ENCODE data around the gene IL6. TPM values are rescaled to one million over a fixed set of nuclear protein-coding genes. Genes with fewer than 3 reads are reported as not detected.

The IL6 gene
- total RNA-seq, 1 experiment from 2014 or later: 0.52 TPM

- no peak for TF ChIP-seq NFE2L1 (CRISPR knock-in tag; IDR thresholded peaks at IDR 0.05)
- TF ChIP-seq ZNF138 (CRISPR knock-in tag; conservative IDR thresholded peaks at IDR 0.05): no peak
- no peak for TF ChIP-seq PRDM15 (CRISPR knock-in tag; IDR thresholded peaks at IDR 0.05)
- Mint-ChIP-seq H3K27me3 (ENCODE audit: low read depth) (no peaks in the 10 kb centered on the region), H3K36me3 (peaks cover 5% of the 10 kb centered on the region), H3K27ac (no peak overlapping the region), H3K4me3 (no peak overlapping the region), H3K4me1 (0 out of 2 replicates have a peak, but pooled peaks cover 4% of the 10 kb centered on the region), H3K9me3 (peaks cover 26% of the 10 kb centered on the region)
- no peak for DNase-seq (ENCODE audit: low spot score)
- CTCF ChIA-PET: no interaction called here
- POLR2A ChIA-PET: no interaction called here
- ATAC-seq: no peak
These were observed 32.7 kb downstream of the IL6 start for GRCh38 chr7:22759721-22760120.

GRCh38 chr7:22762866-22763265 is 35.9 kb downstream of the IL6 start:
- H3K4me3 Mint-ChIP-seq: no peak overlapping the region
- ChIA-PET POLR2A (no interaction called here), CTCF (interaction anchor here (1.3 kb wide), 1 partner anchor 20 kb away, joined by 4 read pairs; no protein-coding TSS in a partner anchor)
- ATAC-seq (no peak), DNase-seq (ENCODE audit: low spot score) (no peak)
- TF ChIP-seq SOX15 (CRISPR knock-in tag; IDR thresholded peaks at IDR 0.05) (no peak), ZNF219 (CRISPR knock-in tag; IDR thresholded peaks at IDR 0.05; ENCODE audit: borderline replicate concordance) (no peak), GABPB1 (CRISPR knock-in tag; IDR thresholded peaks at IDR 0.05) (no peak), KAT7 (CRISPR knock-in tag; IDR thresholded peaks at IDR 0.05; ENCODE audit: borderline replicate concordance) (no peak), SMAD4 (CRISPR knock-in tag; IDR thresholded peaks at IDR 0.05) (no peak), ZBTB43 (CRISPR knock-in tag; IDR thresholded peaks at IDR 0.05) (no peak), ATF2 (CRISPR knock-in tag; IDR thresholded peaks at IDR 0.05; ENCODE audit: borderline replicate concordance, low read depth) (no peak), TP53 (CRISPR knock-in tag; IDR thresholded peaks at IDR 0.05) (no peak), AFF4 (CRISPR knock-in tag; IDR thresholded peaks at IDR 0.05; ENCODE audit: borderline replicate concordance) (no peak), ZNF423 (CRISPR knock-in tag; IDR thresholded peaks at IDR 0.05) (no peak), ZNF532 (CRISPR knock-in tag; IDR thresholded peaks at IDR 0.05; ENCODE audit: borderline replicate concordance) (no peak), NR3C1 (CRISPR knock-in tag; conservative IDR thresholded peaks at IDR 0.05; ENCODE audit: low read depth) (no peak), FOXP4 (CRISPR knock-in tag; IDR thresholded peaks at IDR 0.05) (no peak), CDX4 (CRISPR knock-in tag; IDR thresholded peaks at IDR 0.05; ENCODE audit: borderline replicate concordance) (no peak), RORB (CRISPR knock-in tag; IDR thresholded peaks at IDR 0.05) (no peak), NFE2L1 (CRISPR knock-in tag; IDR thresholded peaks at IDR 0.05) (no peak)
- H3K9me3 Mint-ChIP-seq: peaks cover 25% of the 10 kb centered on the region
- H3K27ac Mint-ChIP-seq: no peak overlapping the region
- H3K4me1 Mint-ChIP-seq: 0 out of 2 replicates have a peak, but pooled peaks cover 4% of the 10 kb centered on the region
- no peaks in the 10 kb centered on the region for H3K27me3 Mint-ChIP-seq (ENCODE audit: low read depth)
- peaks cover 5% of the 10 kb centered on the region for H3K36me3 Mint-ChIP-seq

All from WTC11 (cell line).